Pancreas (tissue), 10 donors: ENCODE measurements around the gene ARHGAP26. TPM values are rescaled to one million over a fixed set of nuclear protein-coding genes. Genes with fewer than 3 reads are reported as not detected.

Source experiments
- ATAC-seq, 4 donors: fragments of 200-7000 bp; cut with Tn5 transposase; one replicate each; pipeline versions ENCODE4 v1.8.0 to v1.9.1; 2020; ENCODE audit warnings: mild to moderate bottlenecking in 4 of 4, moderate library complexity in 4 of 4
- DNase-seq, 6 donors: peaks; one replicate each; pipeline ENCODE4 v3.0.0-alpha.2; 2020
- FAIRE-seq: peaks from 2 replicates; lab custom pipeline; 2012; peaks lifted over from hg19 to GRCh38; lab: Jason Lieb, UNC
- H3K27ac ChIP-seq, 4 donors: fragments of 200-600 bp; sonication (generic); 1 replicate in 3 of 4; 2 replicates in 1 of 4; pipeline versions ENCODE4 v1.5.0 to v1.8.0; 2020
- H3K27me3 ChIP-seq, 4 donors: fragments of 200-600 bp; one replicate each; pipeline ENCODE4 v1.8.0; 2021
- H3K36me3 ChIP-seq, 3 donors: fragments of 200-600 bp; sonication (generic) in 1 of 3; one replicate each; pipeline versions ENCODE4 v1.5.0 to v1.8.0; 2020 to 2021
- H3K4me1 ChIP-seq, 3 donors: fragments of 200-600 bp; one replicate each; pipeline ENCODE4 v1.8.0; 2021
- H3K4me3 ChIP-seq, 4 donors: fragments of 200-600 bp; sonication (generic) in 2 of 4; one replicate each; pipeline versions ENCODE4 v1.5.0 to v1.8.0; 2020 to 2021
- H3K9me3 ChIP-seq, 4 donors: fragments of 200-600 bp; one replicate each; pipeline ENCODE4 v1.8.0; 2021
- WGBS, 2 donors: extraction: QIAGEN DNeasy Blood & Tissue Kit; methylation state at CpG; one replicate each; pipeline ENCODE4 v1.1.7; 2013; 5-methylcytosine and 5-hydroxymethylcytosine counted together
- intact Hi-C, 3 donors: fragments of 100-400 bp; cut with DNase I; formaldehyde crosslinking; loops; one replicate each; pipeline versions ENCODE4 v1.11.1 to v1.14.2; 2022
- polyA plus RNA-seq, 2 donors: library from polyadenylated mRNA; stranded (reverse); fragments of 200-250 nt; gene quantifications; one replicate each; pipeline ENCODE4 v1.2.3, GENCODE V29; 2013
- total RNA-seq, 6 donors: library from RNA; stranded (reverse); fragmentation: NEBNext Ultra II Directional in 4 of 6; extraction: Animal tissue kit (Norgen Biotek cat#: 25700) in 4 of 6; gene quantifications; one replicate each; pipeline versions ENCODE4 v1.2.1 to v1.2.4, GENCODE V29; 2021 to 2023
- TF ChIP-seq, protein P1 (sequence below), 4 donors: fragments of 200-600 bp; sonication (generic) in 3 of 4; IDR thresholded peaks; one replicate each; pipeline versions ENCODE4 v1.5.0 to v1.8.0; 2021; ENCODE audit warnings: antibody characterized with exemption in 4 of 4
- donor health status: healthy with polysubstance abuse.
- donor health status: DM: no; HTN: no; CAD: no; lungs with moderate emphysema.
- donor health status: DM: no; HTN: no; CAD: no.
- donor health status: control.
- donor health status: control.
- donor health status: Bipolar disorder and iron deficiency.
- donor health status: DM: yes; HTN: yes; CAD: no.
- donor health status: DM: no; HTN: no; CAD: no.
- donor health status: DM: no; HTN: no; CAD: no.
- donor health status: DM: yes; HTN: yes; CAD: no.

The ARHGAP26 gene
- total and polyA plus RNA-seq, 8 donors, result 3.0 to 28.1 (median 10.3) TPM

GRCh38 chr5:143182901-143183820 is 413.0 kb downstream of the ARHGAP26 start:
- 55 to 58% methylated on average over 15 of the region's 15 CpGs for WGBS, 2 donors
- peaks cover 10 to 14% (median 11%) of the 10 kb centered on the region in 3 donors for H3K4me1 ChIP-seq
- no peak overlapping the region for H3K4me3 ChIP-seq
- H3K9me3 ChIP-seq, result no peaks in the 10 kb centered on the region
- H3K36me3 ChIP-seq, result no peaks in the 10 kb centered on the region
- TF ChIP-seq, protein P1, sequence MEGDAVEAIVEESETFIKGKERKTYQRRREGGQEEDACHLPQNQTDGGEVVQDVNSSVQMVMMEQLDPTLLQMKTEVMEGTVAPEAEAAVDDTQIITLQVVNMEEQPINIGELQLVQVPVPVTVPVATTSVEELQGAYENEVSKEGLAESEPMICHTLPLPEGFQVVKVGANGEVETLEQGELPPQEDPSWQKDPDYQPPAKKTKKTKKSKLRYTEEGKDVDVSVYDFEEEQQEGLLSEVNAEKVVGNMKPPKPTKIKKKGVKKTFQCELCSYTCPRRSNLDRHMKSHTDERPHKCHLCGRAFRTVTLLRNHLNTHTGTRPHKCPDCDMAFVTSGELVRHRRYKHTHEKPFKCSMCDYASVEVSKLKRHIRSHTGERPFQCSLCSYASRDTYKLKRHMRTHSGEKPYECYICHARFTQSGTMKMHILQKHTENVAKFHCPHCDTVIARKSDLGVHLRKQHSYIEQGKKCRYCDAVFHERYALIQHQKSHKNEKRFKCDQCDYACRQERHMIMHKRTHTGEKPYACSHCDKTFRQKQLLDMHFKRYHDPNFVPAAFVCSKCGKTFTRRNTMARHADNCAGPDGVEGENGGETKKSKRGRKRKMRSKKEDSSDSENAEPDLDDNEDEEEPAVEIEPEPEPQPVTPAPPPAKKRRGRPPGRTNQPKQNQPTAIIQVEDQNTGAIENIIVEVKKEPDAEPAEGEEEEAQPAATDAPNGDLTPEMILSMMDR (IDR thresholded peaks at IDR 0.05), result no peak
- H3K27me3 ChIP-seq, result no peaks in the 10 kb centered on the region
- H3K27ac ChIP-seq, result no peak overlapping the region
- peak in 1 of 6 donors; percentile 18 for DNase-seq
- ATAC-seq, result peak; percentile 50 to 72 (median 64)
- intact Hi-C loops, result no loop called here
- no peak for FAIRE-seq

- TF ChIP-seq, protein P1 (IDR thresholded peaks at IDR 0.05), result no peak
- intact Hi-C loops, result no loop called here
- no peak overlapping the region for H3K4me3 ChIP-seq
- no peaks in the 10 kb centered on the region for H3K27me3 ChIP-seq
- H3K27ac ChIP-seq, result no peak overlapping the region
- no peaks in the 10 kb centered on the region for H3K36me3 ChIP-seq
- peaks cover 10 to 14% (median 11%) of the 10 kb centered on the region in 3 donors for H3K4me1 ChIP-seq
- DNase-seq (no peak), FAIRE-seq (no peak), ATAC-seq (no peak)
- H3K9me3 ChIP-seq, result no peaks in the 10 kb centered on the region
- WGBS, 2 donors, result 93 to 98% methylated on average over 1 of the region's 1 CpG
Measured at GRCh38 chr5:143183989-143184388, 413.8 kb downstream of the ARHGAP26 start.

DNA sequence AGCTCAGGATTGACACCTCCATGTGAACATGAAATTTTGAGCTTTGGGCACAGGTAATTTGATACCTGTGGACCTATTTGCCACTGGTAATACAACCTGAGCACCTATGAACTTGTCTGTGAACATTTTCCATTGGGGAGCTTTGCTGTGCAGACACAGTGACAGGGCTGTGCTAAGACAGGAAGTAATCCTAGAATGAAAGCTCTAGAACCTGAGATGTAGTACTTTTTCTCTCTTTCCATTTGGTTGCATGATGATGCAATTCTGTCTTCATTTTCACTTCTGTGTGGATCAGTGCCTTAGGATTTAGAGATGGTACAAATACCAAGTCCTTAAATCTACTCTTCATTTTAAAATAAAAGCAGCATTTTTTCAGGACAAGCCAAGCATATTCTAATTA is 416.4 kb downstream of the ARHGAP26 start:
- ATAC-seq (no peak), DNase-seq (no peak), FAIRE-seq (no peak)
- Histone ChIP-seq H3K4me1 (peaks cover 10 to 14% (median 11%) of the 10 kb centered on the region in 3 donors), H3K9me3 (no peaks in the 10 kb centered on the region), H3K4me3 (no peak overlapping the region), H3K36me3 (no peaks in the 10 kb centered on the region), H3K27me3 (no peaks in the 10 kb centered on the region), H3K27ac (no peak overlapping the region)
- TF ChIP-seq, protein P1 (IDR thresholded peaks at IDR 0.05), result no peak
- intact Hi-C loops, result no loop called here

DNA sequence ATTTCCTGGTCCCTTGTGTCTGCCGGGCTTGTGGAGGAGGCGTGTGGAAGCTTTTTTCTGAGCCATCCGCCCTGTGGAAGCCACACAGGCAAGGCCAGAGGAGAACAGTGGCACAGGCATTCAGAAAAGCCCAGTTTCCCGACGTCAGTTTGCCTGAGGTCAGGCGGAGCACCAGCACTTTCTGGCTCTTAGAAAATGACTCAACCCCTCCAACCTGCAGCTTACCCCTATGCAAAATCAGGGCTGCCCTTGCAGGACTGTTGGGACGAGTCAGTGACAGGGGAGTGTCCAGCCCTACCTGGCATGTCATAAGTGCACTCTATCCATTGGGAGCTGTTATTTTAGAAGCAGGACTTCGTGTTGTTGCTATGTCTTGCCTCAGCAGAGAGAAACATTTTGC is 417.3 kb downstream of the ARHGAP26 start:
- Histone ChIP-seq H3K36me3 (no peaks in the 10 kb centered on the region), H3K27ac (no peak overlapping the region), H3K27me3 (no peaks in the 10 kb centered on the region), H3K4me3 (no peak overlapping the region), H3K9me3 (no peaks in the 10 kb centered on the region), H3K4me1 (peaks cover 7 to 10% (median 7%) of the 10 kb centered on the region in 3 donors)
- TF ChIP-seq, protein P1 (IDR thresholded peaks at IDR 0.05), result no peak
- ATAC-seq (no peak), FAIRE-seq (no peak), DNase-seq (no peak)
- WGBS, 2 donors, result 91 to 95% methylated on average over 8 of the region's 8 CpGs
- intact Hi-C loops, result no loop called here

DNA sequence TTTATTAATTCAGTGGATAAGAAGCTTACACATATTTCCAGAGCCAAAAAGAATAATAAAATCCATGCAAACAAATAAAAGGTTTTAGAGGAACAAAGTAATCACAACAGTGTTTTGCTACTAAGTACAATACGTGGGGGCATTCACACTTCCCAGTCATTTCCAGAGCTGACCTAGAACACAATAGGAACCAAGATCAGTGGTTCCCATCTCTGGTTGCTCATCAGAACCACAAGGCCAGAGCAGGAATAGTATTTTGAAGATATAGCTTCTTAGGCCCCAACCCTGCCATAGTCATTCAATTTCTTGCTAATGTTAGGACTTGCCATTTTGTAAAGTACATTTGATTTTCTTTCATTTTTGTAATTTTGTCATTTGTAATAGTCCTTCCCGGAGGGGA is 417.9 kb downstream of the ARHGAP26 start:
- no peaks in the 10 kb centered on the region for H3K27me3 ChIP-seq
- H3K36me3 ChIP-seq, result no peaks in the 10 kb centered on the region
- no peak overlapping the region for H3K4me3 ChIP-seq
- intact Hi-C loops, result no loop called here
- H3K9me3 ChIP-seq, result no peaks in the 10 kb centered on the region
- no peak overlapping the region for H3K27ac ChIP-seq
- 94% methylated on average over 2 of the region's 2 CpGs for WGBS, 2 donors
- ATAC-seq (no peak), DNase-seq (no peak), FAIRE-seq (no peak)
- TF ChIP-seq, protein P1 (IDR thresholded peaks at IDR 0.05), result no peak
- peaks cover under 1 to 4% (median 1%) of the 10 kb centered on the region in 3 donors for H3K4me1 ChIP-seq
